ENCODE measurements around the gene CACNA1E. TPM values are rescaled to one million over a fixed set of nuclear protein-coding genes. Genes with fewer than 3 reads are reported as not detected.

The CACNA1E gene
- total RNA-seq, 1 experiment from 2014 or later = 0.46 TPM

GRCh38 chr1:181640956-181641355, 157.6 kb downstream of the CACNA1E start:
- H3K9me3 ChIP-seq (ENCODE audit: control insufficient read depth, low read depth, low read length) = no peaks in the 10 kb centered on the region
- H3K9ac ChIP-seq (ENCODE audit: extremely low read depth, insufficient read length, low read length) = no peak overlapping the region
- no peak overlapping the region for H3K23ac ChIP-seq (ENCODE audit: insufficient read length, low read depth, low read length)
- H3K56ac ChIP-seq (ENCODE audit: insufficient read length, low read depth, low read length) = no peak overlapping the region
- H2AK5ac ChIP-seq (ENCODE audit: insufficient read length, low read length) = no peak overlapping the region
- no peak overlapping the region for H3K18ac ChIP-seq (ENCODE audit: insufficient read length, low read depth, low read length)
- H3K4ac ChIP-seq (ENCODE audit: low read depth, low read length) = no peak overlapping the region
- no peak overlapping the region for H2BK5ac ChIP-seq (ENCODE audit: insufficient read length, low read length)
- no peaks in the 10 kb centered on the region for H3K27me3 ChIP-seq (ENCODE audit: insufficient read depth, low read length)
- no peak overlapping the region for H3K4me2 ChIP-seq (ENCODE audit: insufficient read depth, insufficient read length, low read length)
- H3K4me1 ChIP-seq (ENCODE audit: insufficient read depth, low read length) = no peaks in the 10 kb centered on the region
- H2AFZ ChIP-seq (ENCODE audit: low read length) = no peak overlapping the region
- no peak overlapping the region for H2BK20ac ChIP-seq (ENCODE audit: low read depth, low read length, poor library complexity, severe bottlenecking)
- H2BK120ac ChIP-seq (ENCODE audit: low read depth, low read length, poor library complexity, severe bottlenecking) = no peak overlapping the region
- no peak for DNase-seq
- no peaks in the 10 kb centered on the region for H3K79me2 ChIP-seq (ENCODE audit: insufficient read depth, low read length)
- no peak for TF ChIP-seq CTCF (conservative IDR thresholded peaks at IDR 0.05)
- H3K9me3 Mint-ChIP-seq = no peaks in the 10 kb centered on the region
- H4K91ac ChIP-seq (ENCODE audit: insufficient read length, low read depth, low read length) = no peak overlapping the region
- H3K27ac ChIP-seq (ENCODE audit: insufficient read length, low read depth, low read length) = no peak overlapping the region
- no peak overlapping the region for H3T11ph ChIP-seq (ENCODE audit: low read length)
- no peaks in the 10 kb centered on the region; a peak in 1 of 4 replicates for H3K4me1 Mint-ChIP-seq
- H3K79me1 ChIP-seq (ENCODE audit: insufficient read depth, low read depth, low read length, poor library complexity, severe bottlenecking) = no peaks in the 10 kb centered on the region
- no peak overlapping the region for H3K27ac Mint-ChIP-seq
- H3K23me2 ChIP-seq (ENCODE audit: insufficient read length, low read depth, low read length, poor library complexity, severe bottlenecking) = no peaks in the 10 kb centered on the region
- H3K27me3 Mint-ChIP-seq (ENCODE audit: low read depth) = peaks cover 5% of the 10 kb centered on the region
- no peak overlapping the region for H4K5ac ChIP-seq (ENCODE audit: insufficient read length, low read depth, low read length)
- no peaks in the 10 kb centered on the region for H4K20me1 ChIP-seq (ENCODE audit: control insufficient read depth, insufficient read depth, insufficient read length)
- H2BK15ac ChIP-seq (ENCODE audit: low read depth, low read length) = no peak overlapping the region
- no peaks in the 10 kb centered on the region for H3K36me3 Mint-ChIP-seq (ENCODE audit: insufficient read depth in 1 of 3, low read depth in 3 of 3)
- H3K14ac ChIP-seq (ENCODE audit: insufficient read depth, low read length) = no peak overlapping the region
- no peak overlapping the region for H4K8ac ChIP-seq (replicated peaks; ENCODE audit: insufficient read length, low read depth, low read length)
- no peak overlapping the region for H2BK12ac ChIP-seq (ENCODE audit: insufficient read length, low read depth, low read length)
- WGBS (ENCODE audit: extremely low coverage, insufficient read length, low lambda C conversion rate) = no CpG with 5 or more reads among the region's 3 CpGs
- no peak overlapping the region for H3K4me3 Mint-ChIP-seq
